Smooth muscle cell (in vitro differentiated cells): Measurements from ENCODE around the gene OR2H2. TPM values are rescaled to one million over a fixed set of nuclear protein-coding genes. Genes with fewer than 3 reads are reported as not detected.
A peak's percentile ranks its signal among the peaks of the same experiment; 100 is the strongest.

Source experiments
- DNase-seq: peaks from one replicate; lab custom pipeline; 2025; ENCODE audit not compliant: unreplicated experiment; lab: John Stamatoyannopoulos, UW
- H2AFZ ChIP-seq: fragments of 200-600 bp; sonication (generic); 2 replicates; pipeline ENCODE4 v1.6.0; 2016; ENCODE audit warnings: antibody characterized with exemption, low read depth, mild to moderate bottlenecking
- H3F3A ChIP-seq: fragments of 200-600 bp; sonication (generic); 2 replicates; pipeline ENCODE4 v1.6.0; 2017; ENCODE audit warnings: antibody characterized with exemption, low read depth
- H3K27ac ChIP-seq: fragments of 200-600 bp; sonication (generic); 2 replicates; pipeline ENCODE4 v1.5.1; 2016; ENCODE audit warnings: low read depth, mild to moderate bottlenecking
- H3K27me3 ChIP-seq: fragments of 200-600 bp; sonication (generic); 2 replicates; pipeline ENCODE4 v1.6.1; 2016; ENCODE audit warnings: low read depth, mild to moderate bottlenecking
- H3K36me3 ChIP-seq: fragments of 200-600 bp; sonication (generic); 2 replicates; pipeline ENCODE4 v1.5.1; 2016; ENCODE audit warnings: low read depth
- H3K4me1 ChIP-seq: fragments of 200-600 bp; sonication (generic); 2 replicates; pipeline ENCODE4 v1.5.1; 2016; ENCODE audit warnings: low read depth
- H3K4me2 ChIP-seq: fragments of 200-600 bp; sonication (generic); 2 replicates; pipeline ENCODE4 v1.6.0; 2016; ENCODE audit warnings: mild to moderate bottlenecking
- H3K4me3 ChIP-seq: fragments of 200-600 bp; sonication (generic); 2 replicates; pipeline ENCODE4 v1.5.1; 2016; ENCODE audit warnings: mild to moderate bottlenecking
- H3K79me2 ChIP-seq: fragments of 200-600 bp; sonication (generic); 2 replicates; pipeline ENCODE4 v1.6.0; 2016; ENCODE audit warnings: low read depth, mild to moderate bottlenecking
- H3K9ac ChIP-seq: fragments of 200-600 bp; sonication (generic); 2 replicates; pipeline ENCODE4 v1.6.0; 2016; ENCODE audit warnings: low read depth
- H3K9me3 ChIP-seq: fragments of 200-600 bp; sonication (generic); replicated peaks from 2 replicates; pipeline ENCODE4 v1.5.1; 2016; ENCODE audit warnings: low read depth
- H4K20me1 ChIP-seq: fragments of 200-600 bp; sonication (generic); 2 replicates; pipeline ENCODE4 v1.6.0; 2016; ENCODE audit warnings: low read depth
- CTCF ChIP-seq: fragments of 200-600 bp; sonication (generic); IDR thresholded peaks from 2 replicates; pipeline ENCODE4 v1.5.1; 2017; ENCODE audit warnings: borderline replicate concordance, mild to moderate bottlenecking, antibody characterized with exemption; ENCODE audit not compliant: insufficient read depth, poor library complexity, severe bottlenecking
- WGBS: methylation state at CpG from one replicate; pipeline ENCODE4 v1.1.7; 2016; ENCODE audit warnings: low lambda C conversion rate; 5-methylcytosine and 5-hydroxymethylcytosine counted together
- polyA plus RNA-seq: library from polyadenylated mRNA; unstranded; fragments of >200 nt; fragmentation: Nextera tagmentation; extraction: Ambion mirVana; gene quantifications from 2 replicates; pipeline ENCODE4 v1.2.1, GENCODE V29; 2016
- total RNA-seq: library from RNA; depleted of rRNA; stranded (reverse); fragments of >200 nt; gene quantifications from 2 replicates; pipeline ENCODE4 v1.2.3, GENCODE V29; 2014

Gene OR2H2
- total and polyA plus RNA-seq, 2 experiments from 2014 or later: not detected

GRCh38 chr6:29631860-29632731 is 47.2 kb downstream of the OR2H2 start:
- peak overlapping the region; percentile 70 for H2AFZ ChIP-seq
- WGBS: 4% methylated on average over 17 of the region's 53 CpGs
- no peak for TF ChIP-seq CTCF
- H3K4me3 ChIP-seq: peak overlapping the region; percentile 89
- H3K27ac ChIP-seq: no peak overlapping the region
- peak overlapping the region; percentile 50 for H3K9ac ChIP-seq
- H3F3A ChIP-seq: no peaks in the 10 kb centered on the region
- H3K36me3 ChIP-seq: no peaks in the 10 kb centered on the region
- no peaks in the 10 kb centered on the region for H3K9me3 ChIP-seq
- peaks cover 6% of the 10 kb centered on the region for H3K79me2 ChIP-seq
- H3K4me2 ChIP-seq: peak overlapping the region; percentile 91
- no peaks in the 10 kb centered on the region for H3K27me3 ChIP-seq
- DNase-seq: peak; percentile 68
- H3K4me1 ChIP-seq: peaks cover 16% of the 10 kb centered on the region
- H4K20me1 ChIP-seq: peaks cover 24% of the 10 kb centered on the region

DNA sequence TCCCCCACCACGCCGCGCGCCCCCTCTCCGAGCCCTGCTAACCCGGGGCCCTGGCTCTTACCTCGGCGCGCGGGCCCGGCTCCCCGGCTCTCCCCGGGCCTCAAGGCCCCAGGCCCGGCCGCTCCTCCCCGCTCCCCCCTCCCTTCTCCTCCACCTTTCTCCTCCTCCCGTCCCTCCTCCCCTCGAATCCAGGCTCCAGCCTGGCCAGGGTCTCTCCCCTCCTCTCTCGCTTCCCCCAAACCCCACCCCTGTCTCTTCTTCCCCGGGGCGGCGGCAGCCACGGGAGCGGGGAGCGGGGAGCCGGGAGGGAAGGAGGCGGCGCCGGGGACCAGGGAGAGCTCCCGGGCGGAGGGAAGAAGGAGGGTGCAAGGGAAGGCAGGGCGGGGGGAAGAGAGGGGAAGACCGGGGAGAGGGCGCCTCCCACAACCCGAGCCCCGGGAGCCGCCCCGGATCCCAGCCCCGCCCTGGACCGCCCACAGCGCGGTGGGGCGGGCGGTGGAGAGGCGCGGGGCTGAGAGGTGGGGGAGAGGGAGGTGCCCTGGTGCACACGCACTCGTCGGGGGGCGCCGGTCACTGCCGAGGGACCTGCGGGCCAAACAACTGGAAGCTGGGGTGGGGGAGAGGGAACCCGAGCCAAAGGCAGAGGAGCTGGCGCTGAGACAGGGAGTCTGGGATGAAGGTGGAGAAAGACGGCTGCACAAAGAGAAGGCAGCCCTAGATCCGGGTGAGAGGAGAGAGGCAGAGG is 48.0 kb downstream of the OR2H2 start, which contains the start of gene GABBR1:
TSS of gene GABBR1 (minus strand) at position 395 of the 745 bp plus-strand sequence. CDS start 798 bp downstream, outside the sequence.
- Histone ChIP-seq H3K36me3 (no peaks in the 10 kb centered on the region), H4K20me1 (peaks cover 24% of the 10 kb centered on the region), H3K4me2 (peak within 1 kb of the TSS; percentile 91), H3K27ac (no peak within 1 kb of the TSS), H3K9me3 (no peaks in the 10 kb centered on the region), H3K4me3 (peak within 1 kb of the TSS; percentile 89), H3K27me3 (no peaks in the 10 kb centered on the region), H3K9ac (peak within 1 kb of the TSS; percentile 50), H3F3A (no peaks in the 10 kb centered on the region), H3K4me1 (peaks cover 15% of the 10 kb centered on the region), H3K79me2 (peaks cover 6% of the 10 kb centered on the region), H2AFZ (peak within 1 kb of the TSS; percentile 70)
- 0% methylated on average over 3 of the region's 57 CpGs for WGBS
- DNase-seq: peak; percentile 76
- no peak for TF ChIP-seq CTCF

DNA sequence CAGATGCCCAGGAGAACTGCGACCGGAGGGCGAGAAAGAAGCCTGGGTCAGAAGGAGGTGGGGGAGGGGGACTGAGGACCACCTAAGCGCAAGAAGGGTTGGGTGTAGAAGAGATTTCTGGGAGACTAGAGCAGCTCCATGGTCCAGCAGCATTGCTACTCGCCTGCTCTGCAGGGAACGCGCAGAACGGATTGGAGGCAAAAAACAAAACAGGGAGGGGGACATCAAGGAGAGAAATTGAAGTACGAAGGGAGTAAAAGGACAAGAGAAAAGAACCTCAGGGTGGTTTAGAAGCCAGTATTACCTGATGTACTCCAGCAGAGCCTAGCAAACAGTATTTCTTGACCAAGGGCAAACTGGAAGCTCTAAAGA is 48.6 kb downstream of the OR2H2 start:
- Histone ChIP-seq H3K9me3 (no peaks in the 10 kb centered on the region), H3K27me3 (no peaks in the 10 kb centered on the region), H2AFZ (peak overlapping the region; percentile 70), H4K20me1 (peaks cover 24% of the 10 kb centered on the region), H3K4me1 (peaks cover 15% of the 10 kb centered on the region), H3F3A (no peaks in the 10 kb centered on the region), H3K27ac (no peak overlapping the region), H3K4me2 (peak overlapping the region; percentile 91), H3K36me3 (no peaks in the 10 kb centered on the region), H3K9ac (no peak overlapping the region), H3K79me2 (peaks cover 6% of the 10 kb centered on the region), H3K4me3 (peak overlapping the region; percentile 89)
- DNase-seq: no peak
- TF ChIP-seq CTCF: no peak
- 3% methylated on average over 9 of the region's 9 CpGs for WGBS
